HL-60 (cell line): Measurements from ENCODE around the gene RIC8B.

ENCODE experiments used
- CTCF ChIP-seq: IDR thresholded peaks from one replicate; pipeline ENCODE4 v1.5.1; 2011; ENCODE audit warnings: low read length, control low read depth, inconsistent platforms; ENCODE audit not compliant: insufficient read depth
- POLR2AphosphoS5 ChIP-seq: IDR thresholded peaks from 2 replicates; pipeline ENCODE4 v1.6.1; 2012; ENCODE audit warnings: low read depth
- TF ChIP-seq, protein P1 (sequence below): IDR thresholded peaks from 2 replicates; pipeline ENCODE4 v1.6.1; 2012; ENCODE audit warnings: low read depth; ENCODE audit not compliant: insufficient replicate concordance

GRCh38 chr12:106837782-106838181 lies 63.3 kb downstream of the RIC8B start:
- TF ChIP-seq, protein P1, sequence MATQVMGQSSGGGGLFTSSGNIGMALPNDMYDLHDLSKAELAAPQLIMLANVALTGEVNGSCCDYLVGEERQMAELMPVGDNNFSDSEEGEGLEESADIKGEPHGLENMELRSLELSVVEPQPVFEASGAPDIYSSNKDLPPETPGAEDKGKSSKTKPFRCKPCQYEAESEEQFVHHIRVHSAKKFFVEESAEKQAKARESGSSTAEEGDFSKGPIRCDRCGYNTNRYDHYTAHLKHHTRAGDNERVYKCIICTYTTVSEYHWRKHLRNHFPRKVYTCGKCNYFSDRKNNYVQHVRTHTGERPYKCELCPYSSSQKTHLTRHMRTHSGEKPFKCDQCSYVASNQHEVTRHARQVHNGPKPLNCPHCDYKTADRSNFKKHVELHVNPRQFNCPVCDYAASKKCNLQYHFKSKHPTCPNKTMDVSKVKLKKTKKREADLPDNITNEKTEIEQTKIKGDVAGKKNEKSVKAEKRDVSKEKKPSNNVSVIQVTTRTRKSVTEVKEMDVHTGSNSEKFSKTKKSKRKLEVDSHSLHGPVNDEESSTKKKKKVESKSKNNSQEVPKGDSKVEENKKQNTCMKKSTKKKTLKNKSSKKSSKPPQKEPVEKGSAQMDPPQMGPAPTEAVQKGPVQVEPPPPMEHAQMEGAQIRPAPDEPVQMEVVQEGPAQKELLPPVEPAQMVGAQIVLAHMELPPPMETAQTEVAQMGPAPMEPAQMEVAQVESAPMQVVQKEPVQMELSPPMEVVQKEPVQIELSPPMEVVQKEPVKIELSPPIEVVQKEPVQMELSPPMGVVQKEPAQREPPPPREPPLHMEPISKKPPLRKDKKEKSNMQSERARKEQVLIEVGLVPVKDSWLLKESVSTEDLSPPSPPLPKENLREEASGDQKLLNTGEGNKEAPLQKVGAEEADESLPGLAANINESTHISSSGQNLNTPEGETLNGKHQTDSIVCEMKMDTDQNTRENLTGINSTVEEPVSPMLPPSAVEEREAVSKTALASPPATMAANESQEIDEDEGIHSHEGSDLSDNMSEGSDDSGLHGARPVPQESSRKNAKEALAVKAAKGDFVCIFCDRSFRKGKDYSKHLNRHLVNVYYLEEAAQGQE, result no peak
- TF ChIP-seq CTCF (no peak), POLR2AphosphoS5 (no peak)
